HepG2 (cell line): ENCODE measurements around the gene SDC1. TPM values are rescaled to one million over a fixed set of nuclear protein-coding genes. Genes with fewer than 3 reads are reported as not detected.

Source experiments
- ARID3A ChIP-seq: IDR thresholded peaks from 2 replicates; pipeline ENCODE4 v1.6.1; 2012; ENCODE audit warnings: low read depth, low read length, improper control_type of control experiment
- CEBPG ChIP-seq: IDR thresholded peaks from 2 replicates; pipeline ENCODE4 v1.6.1; 2016
- CEBPZ ChIP-seq: IDR thresholded peaks from 2 replicates; pipeline ENCODE4 v1.6.1; 2012; ENCODE audit warnings: low read length, improper control_type of control experiment
- ELF3 ChIP-seq: IDR thresholded peaks from 2 replicates; pipeline ENCODE4 v1.6.1; 2016; ENCODE audit warnings: missing genetic modification reagents, missing compliant biosample characterization
- KDM4B ChIP-seq: sonication (generic); formaldehyde crosslinking; IDR thresholded peaks from 2 replicates; pipeline ENCODE4 v1.4.0; 2020; ENCODE audit warnings: missing genetic modification reagents
- PHF8 ChIP-seq: sonication (generic); formaldehyde crosslinking; IDR thresholded peaks from 2 replicates; pipeline ENCODE4 v1.5.0; 2020; ENCODE audit warnings: missing genetic modification reagents
- RBM22 ChIP-seq: fragments of 200-400 bp; formaldehyde crosslinking; optimal IDR thresholded peaks from 2 replicates; pipeline ENCODE3; 2017; ENCODE audit warnings: mild to moderate bottlenecking, low read length, moderate library complexity
- SAP130 ChIP-seq: IDR thresholded peaks from 2 replicates; pipeline ENCODE4 v1.6.1; 2016; ENCODE audit warnings: low read depth
- TMF1 ChIP-seq: sonication (generic); formaldehyde crosslinking; IDR thresholded peaks from 2 replicates; pipeline ENCODE4 v1.8.1; 2022; ENCODE audit warnings: low read depth, missing genetic modification reagents
- ZNF414 ChIP-seq: sonication (generic); formaldehyde crosslinking; IDR thresholded peaks from 2 replicates; pipeline ENCODE4 v1.5.0; 2020; ENCODE audit warnings: missing genetic modification reagents
- ZNF547 ChIP-seq: sonication (generic); formaldehyde crosslinking; IDR thresholded peaks from 2 replicates; pipeline ENCODE4 v1.5.1; 2020; ENCODE audit warnings: mild to moderate bottlenecking, missing genetic modification reagents
- ZNF562 ChIP-seq: sonication (generic); formaldehyde crosslinking; IDR thresholded peaks from 2 replicates; pipeline ENCODE4 v1.8.0; 2022; ENCODE audit warnings: missing genetic modification reagents, borderline replicate concordance
- ZNF572 ChIP-seq: sonication (generic); formaldehyde crosslinking; IDR thresholded peaks from 2 replicates; pipeline ENCODE4 v1.5.1; 2020; ENCODE audit warnings: mild to moderate bottlenecking, missing genetic modification reagents
- ZNF577 ChIP-seq: sonication (generic); formaldehyde crosslinking; IDR thresholded peaks from 2 replicates; pipeline ENCODE4 v1.4.0; 2020; ENCODE audit warnings: mild to moderate bottlenecking, low read depth, missing genetic modification reagents, borderline replicate concordance
- ZNF776 ChIP-seq: sonication (generic); formaldehyde crosslinking; IDR thresholded peaks from 2 replicates; pipeline ENCODE4 v1.4.0; 2020; ENCODE audit warnings: mild to moderate bottlenecking, missing genetic modification reagents
- ZNF839 ChIP-seq: sonication (generic); formaldehyde crosslinking; IDR thresholded peaks from 2 replicates; pipeline ENCODE4 v1.4.0; 2020; ENCODE audit warnings: missing genetic modification reagents, mild to moderate bottlenecking, borderline replicate concordance
- polyA plus RNA-seq, 8 experiments: library from polyadenylated mRNA; depleted of rRNA in 3 of 8; stranded (reverse) in 7 of 8; unstranded in 1 of 8; fragments of >200 nt; fragmentation: Illumina TruSeq in 4 of 8; extraction: Trizol in 4 of 8; gene quantifications; 2 replicates each; pipeline versions ENCODE4 v1.2.1 to v1.2.3, GENCODE V29; 2011 to 2016; ENCODE audit warnings: low read depth in 4 of 8, missing spikeins in 1 of 8, mixed read lengths in 1 of 8; ENCODE audit not compliant: insufficient read depth in 1 of 8
- total RNA-seq, 5 experiments: library from RNA; depleted of rRNA; stranded (reverse); fragments of >200 nt; fragmentation: Illumina TruSeq; extraction: Trizol; gene quantifications; 2 replicates each; pipeline ENCODE4 v1.2.3, GENCODE V29; 2016; ENCODE audit warnings: low read depth in 1 of 5
- TF ChIP-seq, protein P1 (sequence below): sonication (generic); formaldehyde crosslinking; IDR thresholded peaks from 2 replicates; pipeline ENCODE4 v1.4.0; 2020; ENCODE audit warnings: low read depth, missing genetic modification reagents
- TF ChIP-seq, protein P2 (sequence below): IDR thresholded peaks from 2 replicates; pipeline ENCODE4 v1.6.1; 2018; ENCODE audit warnings: missing genetic modification reagents, mild to moderate bottlenecking, missing compliant biosample characterization

SDC1 gene
- total and polyA plus RNA-seq, 2 of the 13 experiments (the other 11 are each of a cell fraction or from before 2014, with no cell fraction given), result 108 to 119 TPM

- TF ChIP-seq, protein P1, sequence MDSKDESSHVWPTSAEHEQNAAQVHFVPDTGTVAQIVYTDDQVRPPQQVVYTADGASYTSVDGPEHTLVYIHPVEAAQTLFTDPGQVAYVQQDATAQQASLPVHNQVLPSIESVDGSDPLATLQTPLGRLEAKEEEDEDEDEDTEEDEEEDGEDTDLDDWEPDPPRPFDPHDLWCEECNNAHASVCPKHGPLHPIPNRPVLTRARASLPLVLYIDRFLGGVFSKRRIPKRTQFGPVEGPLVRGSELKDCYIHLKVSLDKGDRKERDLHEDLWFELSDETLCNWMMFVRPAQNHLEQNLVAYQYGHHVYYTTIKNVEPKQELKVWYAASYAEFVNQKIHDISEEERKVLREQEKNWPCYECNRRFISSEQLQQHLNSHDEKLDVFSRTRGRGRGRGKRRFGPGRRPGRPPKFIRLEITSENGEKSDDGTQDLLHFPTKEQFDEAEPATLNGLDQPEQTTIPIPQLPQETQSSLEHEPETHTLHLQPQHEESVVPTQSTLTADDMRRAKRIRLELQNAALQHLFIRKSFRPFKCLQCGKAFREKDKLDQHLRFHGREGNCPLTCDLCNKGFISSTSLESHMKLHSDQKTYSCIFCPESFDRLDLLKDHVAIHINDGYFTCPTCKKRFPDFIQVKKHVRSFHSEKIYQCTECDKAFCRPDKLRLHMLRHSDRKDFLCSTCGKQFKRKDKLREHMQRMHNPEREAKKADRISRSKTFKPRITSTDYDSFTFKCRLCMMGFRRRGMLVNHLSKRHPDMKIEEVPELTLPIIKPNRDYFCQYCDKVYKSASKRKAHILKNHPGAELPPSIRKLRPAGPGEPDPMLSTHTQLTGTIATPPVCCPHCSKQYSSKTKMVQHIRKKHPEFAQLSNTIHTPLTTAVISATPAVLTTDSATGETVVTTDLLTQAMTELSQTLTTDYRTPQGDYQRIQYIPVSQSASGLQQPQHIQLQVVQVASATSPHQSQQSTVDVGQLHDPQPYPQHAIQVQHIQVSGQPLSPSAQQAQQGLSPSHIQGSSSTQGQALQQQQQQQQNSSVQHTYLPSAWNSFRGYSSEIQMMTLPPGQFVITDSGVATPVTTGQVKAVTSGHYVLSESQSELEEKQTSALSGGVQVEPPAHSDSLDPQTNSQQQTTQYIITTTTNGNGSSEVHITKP (CRISPR knock-in tag), result 0 out of 2 replicates have a peak, but pooled peaks have one; percentile 43
- peak; percentile 76 for TF ChIP-seq PHF8 (CRISPR knock-in tag)
- TF ChIP-seq CEBPZ, result no peak
- no peak for TF ChIP-seq ZNF577 (CRISPR knock-in tag)
- no peak for TF ChIP-seq ZNF562 (CRISPR knock-in tag)
- no peak for TF ChIP-seq ZNF839 (CRISPR knock-in tag)
- peak; percentile 24; the same call in 1 of the 2 replicates for TF ChIP-seq ELF3 (CRISPR knock-in tag)
- TF ChIP-seq ZNF414 (CRISPR knock-in tag), result peak; percentile 45; the same call in 1 of the 2 replicates
- peak; percentile 92 for TF ChIP-seq ZNF572 (CRISPR knock-in tag)
- TF ChIP-seq ZNF776 (CRISPR knock-in tag), result peak; percentile 54; the same call in 1 of the 2 replicates
- TF ChIP-seq KDM4B (CRISPR knock-in tag), result peak; percentile 72; the same call in 1 of the 2 replicates
- TF ChIP-seq CEBPG, result peak; percentile 17; the same call in 1 of the 2 replicates
- TF ChIP-seq ARID3A, result no peak
- no peak; the same call in 1 of the 2 replicates for TF ChIP-seq ZNF547
- TF ChIP-seq TMF1, result peak; percentile 79
- TF ChIP-seq SAP130 (CRISPR knock-in tag), result peak; percentile 66
- TF ChIP-seq, protein P2, sequence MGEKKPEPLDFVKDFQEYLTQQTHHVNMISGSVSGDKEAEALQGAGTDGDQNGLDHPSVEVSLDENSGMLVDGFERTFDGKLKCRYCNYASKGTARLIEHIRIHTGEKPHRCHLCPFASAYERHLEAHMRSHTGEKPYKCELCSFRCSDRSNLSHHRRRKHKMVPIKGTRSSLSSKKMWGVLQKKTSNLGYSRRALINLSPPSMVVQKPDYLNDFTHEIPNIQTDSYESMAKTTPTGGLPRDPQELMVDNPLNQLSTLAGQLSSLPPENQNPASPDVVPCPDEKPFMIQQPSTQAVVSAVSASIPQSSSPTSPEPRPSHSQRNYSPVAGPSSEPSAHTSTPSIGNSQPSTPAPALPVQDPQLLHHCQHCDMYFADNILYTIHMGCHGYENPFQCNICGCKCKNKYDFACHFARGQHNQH (CRISPR knock-in tag), result peak; percentile 66; the same call in 1 of the 2 replicates
- peak; percentile 48 for TF ChIP-seq RBM22
Observed at GRCh38 chr2:20225294-20226151, 593 bp upstream of the SDC1 start (continued).
